ENCODE results near the gene ADAMTS15.

GRCh38 chr11:130458410-130458729, 9.9 kb downstream of the ADAMTS15 start:
- no peak for TF ChIP-seq GATA2 (IDR thresholded peaks at IDR 0.05; ENCODE audit: low read depth, low read length)
- no peak for TF ChIP-seq GATA3 (IDR thresholded peaks at IDR 0.05; ENCODE audit: low read depth, low read length)
